ENCODE data around the gene CEP83.
"Not testable (repeated sequence)": the region's sequence is repeated elsewhere in the genome, so short reads cannot be mapped to it uniquely, and the experiment has no call there.

CEP83 gene

DNA sequence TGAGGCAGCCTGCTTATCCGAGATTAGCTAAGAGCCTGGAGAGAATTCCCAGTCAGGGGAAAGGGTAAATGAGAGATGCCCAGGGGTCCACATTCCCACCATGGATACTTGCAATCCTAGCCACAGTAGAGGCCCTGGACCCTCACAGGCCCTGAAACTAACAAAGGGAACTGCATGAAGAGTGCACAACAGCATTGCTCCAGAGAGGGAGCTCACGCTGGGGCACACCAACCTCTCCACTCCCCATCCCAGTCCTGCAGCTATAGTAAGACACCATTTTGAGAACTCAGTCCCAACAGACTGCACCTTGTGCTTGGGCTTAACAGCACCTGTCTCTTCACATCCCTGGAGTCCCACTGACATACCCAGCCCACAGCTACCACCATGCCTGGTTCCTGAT lies 30.5 kb downstream of the CEP83 start:
- no peak for DNase-seq (ENCODE audit: low spot score)
- TF ChIP-seq, protein P1, sequence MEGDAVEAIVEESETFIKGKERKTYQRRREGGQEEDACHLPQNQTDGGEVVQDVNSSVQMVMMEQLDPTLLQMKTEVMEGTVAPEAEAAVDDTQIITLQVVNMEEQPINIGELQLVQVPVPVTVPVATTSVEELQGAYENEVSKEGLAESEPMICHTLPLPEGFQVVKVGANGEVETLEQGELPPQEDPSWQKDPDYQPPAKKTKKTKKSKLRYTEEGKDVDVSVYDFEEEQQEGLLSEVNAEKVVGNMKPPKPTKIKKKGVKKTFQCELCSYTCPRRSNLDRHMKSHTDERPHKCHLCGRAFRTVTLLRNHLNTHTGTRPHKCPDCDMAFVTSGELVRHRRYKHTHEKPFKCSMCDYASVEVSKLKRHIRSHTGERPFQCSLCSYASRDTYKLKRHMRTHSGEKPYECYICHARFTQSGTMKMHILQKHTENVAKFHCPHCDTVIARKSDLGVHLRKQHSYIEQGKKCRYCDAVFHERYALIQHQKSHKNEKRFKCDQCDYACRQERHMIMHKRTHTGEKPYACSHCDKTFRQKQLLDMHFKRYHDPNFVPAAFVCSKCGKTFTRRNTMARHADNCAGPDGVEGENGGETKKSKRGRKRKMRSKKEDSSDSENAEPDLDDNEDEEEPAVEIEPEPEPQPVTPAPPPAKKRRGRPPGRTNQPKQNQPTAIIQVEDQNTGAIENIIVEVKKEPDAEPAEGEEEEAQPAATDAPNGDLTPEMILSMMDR (IDR thresholded peaks at IDR 0.05; ENCODE audit: borderline replicate concordance, control extremely low read depth, extremely low read depth, insufficient read depth, missing control alignments): no peak
- in situ Hi-C loops (cut with MboI; ENCODE audit: low sequenced_read_pairs, unreplicated experiment): no loop called here

DNA sequence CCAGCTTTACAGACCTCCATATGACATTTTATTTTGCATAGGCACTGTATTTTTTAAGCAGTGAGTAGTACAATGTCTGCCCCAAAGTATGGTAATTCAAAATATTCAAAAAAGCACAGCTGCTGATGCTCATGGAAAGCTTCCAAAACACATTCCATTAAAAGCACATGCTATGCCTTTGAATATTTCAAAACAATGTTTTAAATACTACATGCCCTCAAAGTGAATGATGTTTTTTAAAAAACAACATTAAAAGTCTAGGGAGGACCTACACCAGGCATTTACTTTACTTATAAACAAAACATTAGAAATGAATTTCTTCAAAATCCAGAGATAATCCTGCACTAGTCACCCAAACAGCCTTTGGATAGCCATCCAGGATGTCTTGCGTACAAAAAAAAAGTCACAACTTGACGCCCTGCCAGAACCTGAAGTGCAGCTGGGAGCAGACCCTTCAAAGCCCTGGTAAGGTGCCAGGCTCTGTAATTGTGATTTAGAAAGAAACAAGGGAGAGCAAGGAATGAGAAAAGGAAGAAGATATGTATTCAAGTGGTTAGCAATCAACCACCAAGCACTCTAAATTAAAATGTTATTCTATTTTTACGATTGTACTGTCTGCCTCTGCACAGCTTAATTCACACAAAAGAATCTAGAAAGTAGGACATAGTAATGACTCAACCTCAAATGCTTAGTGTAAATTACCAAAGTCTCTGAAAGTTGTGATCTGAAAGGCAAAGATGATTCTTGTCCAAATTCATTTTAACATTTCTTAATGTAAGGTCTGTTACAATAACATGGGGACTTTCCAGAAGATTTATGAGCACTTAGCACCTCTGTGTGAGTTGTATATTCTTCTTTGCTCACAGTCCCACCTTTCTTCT lies 31.9 kb downstream of the CEP83 start:
- no peak for DNase-seq (ENCODE audit: low spot score)
- TF ChIP-seq, protein P1 (IDR thresholded peaks at IDR 0.05; ENCODE audit: borderline replicate concordance, control extremely low read depth, extremely low read depth, insufficient read depth, missing control alignments): no peak
- in situ Hi-C loops (cut with MboI; ENCODE audit: low sequenced_read_pairs, unreplicated experiment): no loop called here

GRCh38 chr12:94426049-94426448 lies 33.6 kb downstream of the CEP83 start:
- no peak for DNase-seq (ENCODE audit: low spot score)
- in situ Hi-C loops (cut with MboI; ENCODE audit: low sequenced_read_pairs, unreplicated experiment): no loop called here
- TF ChIP-seq, protein P1 (IDR thresholded peaks at IDR 0.05; ENCODE audit: borderline replicate concordance, control extremely low read depth, extremely low read depth, insufficient read depth, missing control alignments): no peak

DNA sequence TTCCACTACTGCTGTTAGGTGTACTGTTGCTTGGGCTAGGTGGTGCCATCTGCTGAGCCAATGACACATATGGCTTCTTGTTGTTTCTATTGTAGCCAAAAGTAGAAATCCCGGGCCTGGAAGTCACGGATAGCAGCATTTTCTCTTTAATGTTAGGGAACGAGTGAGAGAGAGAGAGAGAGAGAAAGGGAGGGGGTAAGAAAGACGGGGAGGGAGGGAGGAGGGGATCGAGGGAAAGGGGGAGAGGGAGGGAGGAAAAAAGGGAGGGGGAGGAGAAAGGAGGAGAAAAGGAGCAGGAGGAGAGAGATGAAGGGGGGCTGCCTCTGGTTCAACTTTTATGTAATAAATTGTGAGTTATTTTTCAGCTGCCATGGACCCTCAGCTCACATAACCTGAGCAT lies 34.8 kb downstream of the CEP83 start:
- DNase-seq (ENCODE audit: low spot score); in situ Hi-C loops (cut with MboI; ENCODE audit: low sequenced_read_pairs, unreplicated experiment): not testable (repeated sequence)

DNA sequence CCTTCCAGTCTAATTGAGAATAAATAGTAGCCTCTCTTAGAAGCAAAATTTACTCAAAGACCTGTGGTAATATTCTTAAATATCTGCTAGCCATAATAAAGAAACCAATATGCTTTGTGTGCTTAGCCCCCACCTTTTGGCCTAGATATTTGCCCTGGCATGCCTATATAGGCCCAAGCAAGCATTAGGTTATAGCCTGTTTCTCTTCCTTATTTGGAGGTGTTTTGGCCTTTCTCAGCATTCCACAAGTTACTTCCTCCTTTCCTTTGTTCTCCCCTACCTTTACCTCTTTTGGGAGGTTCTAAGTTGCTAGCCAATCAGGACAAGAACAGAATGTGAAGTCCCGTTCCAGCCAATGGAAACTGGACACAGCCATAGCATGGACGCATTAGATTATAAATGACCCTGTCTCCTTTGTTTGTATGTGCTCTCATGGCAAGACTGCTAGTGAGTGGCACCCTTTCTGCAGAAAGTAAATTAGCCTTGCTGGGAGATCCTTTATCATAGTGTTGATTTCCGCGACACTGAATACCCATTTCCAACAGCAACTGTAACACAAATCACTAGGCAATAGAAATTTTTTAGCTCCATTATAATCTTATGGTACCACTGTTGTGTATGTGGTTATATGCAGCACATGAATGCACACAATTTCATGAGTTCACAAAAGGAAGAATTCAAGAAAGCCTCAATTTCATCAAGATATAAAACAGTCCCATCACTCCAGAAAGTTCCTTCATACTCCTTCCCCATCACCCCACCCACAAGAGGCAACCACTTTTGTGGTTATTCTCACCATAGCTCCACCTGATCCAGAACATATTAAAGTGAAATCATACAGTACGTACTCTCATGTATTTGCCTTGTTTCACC lies 37.6 kb downstream of the CEP83 start:
- TF ChIP-seq, protein P1 (IDR thresholded peaks at IDR 0.05; ENCODE audit: borderline replicate concordance, control extremely low read depth, extremely low read depth, insufficient read depth, missing control alignments): no peak
- no peak for DNase-seq (ENCODE audit: low spot score)
- in situ Hi-C loops (cut with MboI; ENCODE audit: low sequenced_read_pairs, unreplicated experiment): no loop called here

DNA sequence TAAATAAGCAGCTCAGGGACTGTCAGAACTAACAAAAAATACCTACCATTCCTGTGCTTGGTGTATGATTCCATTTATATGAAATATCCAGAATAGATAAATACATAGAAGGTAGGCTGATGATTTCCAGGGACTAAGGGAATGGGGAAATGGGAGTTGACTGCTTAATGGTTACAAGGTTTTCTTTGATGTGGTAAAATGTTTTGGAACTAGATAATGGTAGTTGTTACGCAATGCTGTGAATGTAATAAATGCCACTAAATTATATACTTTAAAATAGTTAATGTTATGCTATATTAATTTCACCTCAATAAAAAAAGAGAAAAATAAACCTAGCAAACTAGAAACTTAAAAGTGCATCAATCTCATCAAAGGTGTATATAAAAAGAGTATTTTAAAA lies 41.1 kb downstream of the CEP83 start:
- in situ Hi-C loops (cut with MboI; ENCODE audit: low sequenced_read_pairs, unreplicated experiment): no loop called here

More for the DNA sequence above, 41.1 kb downstream of the CEP83 start:
- TF ChIP-seq, protein P1 (IDR thresholded peaks at IDR 0.05; ENCODE audit: borderline replicate concordance, control extremely low read depth, extremely low read depth, insufficient read depth, missing control alignments): no peak
- DNase-seq (ENCODE audit: low spot score): no peak
